ENCODE measurements around the gene SHB. TPM values are rescaled to one million over a fixed set of nuclear protein-coding genes. Genes with fewer than 3 reads are reported as not detected.

Gene SHB
- total and polyA plus RNA-seq, 2 of the 13 experiments (the other 11 are each of a cell fraction or from before 2014, with no cell fraction given), result 19.4 to 20.7 TPM

- 0 out of 2 replicates have a peak, but pooled peaks have one; percentile 50 for TF ChIP-seq SIX4 (CRISPR knock-in tag; IDR thresholded peaks at IDR 0.05)
- no peak for TF ChIP-seq ATF5 (CRISPR knock-in tag; IDR thresholded peaks at IDR 0.05; ENCODE audit: low read depth)
- no peak for TF ChIP-seq ZNF318 (CRISPR knock-in tag; IDR thresholded peaks at IDR 0.05)
- no peak for TF ChIP-seq ZNF34 (CRISPR knock-in tag; IDR thresholded peaks at IDR 0.05; ENCODE audit: borderline replicate concordance)
- peak; percentile 64; the same call in 1 of the 2 replicates for TF ChIP-seq KDM5B (CRISPR knock-in tag; IDR thresholded peaks at IDR 0.05; ENCODE audit: borderline replicate concordance)
- TF ChIP-seq ZNF740 (CRISPR knock-in tag; IDR thresholded peaks at IDR 0.05), result no peak
- no peak for TF ChIP-seq THAP8 (CRISPR knock-in tag; IDR thresholded peaks at IDR 0.05; ENCODE audit: borderline replicate concordance)
- no peak for TF ChIP-seq DMTF1 (CRISPR knock-in tag; IDR thresholded peaks at IDR 0.05)
- no peak for TF ChIP-seq BORCS8-MEF2B (CRISPR knock-in tag; IDR thresholded peaks at IDR 0.05)
- no peak for TF ChIP-seq JUNB (CRISPR knock-in tag; IDR thresholded peaks at IDR 0.05; ENCODE audit: borderline replicate concordance)
- TF ChIP-seq NR2F2 (IDR thresholded peaks at IDR 0.05; ENCODE audit: borderline replicate concordance, low read depth), result 0 out of 2 replicates have a peak, but pooled peaks have one; percentile 72
- no peak for TF ChIP-seq ARID2 (CRISPR knock-in tag; IDR thresholded peaks at IDR 0.05; ENCODE audit: borderline replicate concordance)
Measured at GRCh38 chr9:38059233-38059936, 9.6 kb downstream of the SHB start (continued).

Data from HepG2 (cell line).